Neuronal stem cell (in vitro differentiated cells): Measurements from ENCODE around the gene SYT1.

Source experiments
- DNase-seq: peaks from one replicate; pipeline ENCODE4 v3.0.0-alpha.2; 2013; ENCODE audit warnings: low spot score
- H2AFZ ChIP-seq: one replicate; pipeline ENCODE4 v1.6.1; 2013; ENCODE audit warnings: mild to moderate bottlenecking, low read length, inconsistent platforms
- H2AK5ac ChIP-seq: 2 replicates; pipeline ENCODE4 v1.6.1; 2013; ENCODE audit warnings: low read depth, mild to moderate bottlenecking, inconsistent platforms, low read length, moderate library complexity, mixed read lengths
- H2BK120ac ChIP-seq: 2 replicates; pipeline ENCODE4 v1.6.1; 2013; ENCODE audit warnings: low read depth, mild to moderate bottlenecking, inconsistent platforms, low read length, moderate library complexity, mixed read lengths
- H2BK12ac ChIP-seq: one replicate; pipeline ENCODE4 v1.6.1; 2013; ENCODE audit warnings: low read length, inconsistent platforms
- H2BK15ac ChIP-seq: 2 replicates; pipeline ENCODE4 v1.6.1; 2013; ENCODE audit warnings: mild to moderate bottlenecking, low read length, inconsistent platforms, mixed read lengths
- H2BK5ac ChIP-seq: one replicate; pipeline ENCODE4 v1.6.1; 2013; ENCODE audit warnings: inconsistent platforms, mild to moderate bottlenecking, low read length, moderate library complexity
- H3K14ac ChIP-seq: one replicate; pipeline ENCODE4 v1.6.1; 2013; ENCODE audit warnings: low read length, inconsistent platforms
- H3K18ac ChIP-seq: 2 replicates; pipeline ENCODE4 v1.6.1; 2013; ENCODE audit warnings: low read length, inconsistent platforms
- H3K23ac ChIP-seq: 2 replicates; pipeline ENCODE4 v1.6.1; 2013; ENCODE audit warnings: low read depth, mild to moderate bottlenecking, mixed read lengths, low read length, inconsistent platforms; ENCODE audit not compliant: poor library complexity
- H3K27ac ChIP-seq: replicated peaks from 3 replicates; pipeline ENCODE4 v1.5.1; 2013; ENCODE audit warnings: low read length, inconsistent platforms
- H3K27me3 ChIP-seq, 3 experiments: 2 replicates each; pipeline ENCODE4 v1.6.1; 2013; ENCODE audit warnings: low read length in 3 of 3, mild to moderate bottlenecking in 2 of 3, inconsistent platforms in 1 of 3, low read depth in 1 of 3, mixed read lengths in 1 of 3, moderate library complexity in 1 of 3; ENCODE audit not compliant: control insufficient read depth in 3 of 3, insufficient read depth in 3 of 3
- H3K36me3 ChIP-seq, 2 donors: replicated peaks in 1 of 2; 2 replicates each; pipeline ENCODE4 v1.6.1; 2013; ENCODE audit warnings: low read length in 2 of 2; ENCODE audit not compliant: control insufficient read depth in 2 of 2, insufficient read depth in 2 of 2
- H3K4ac ChIP-seq: 2 replicates; pipeline ENCODE4 v1.6.1; 2013; ENCODE audit warnings: inconsistent platforms, mild to moderate bottlenecking, low read length, moderate library complexity
- H3K4me1 ChIP-seq, 2 donors: 1 replicate in 1 of 2; 2 replicates in 1 of 2; pipeline ENCODE4 v1.6.1; 2013; ENCODE audit warnings: low read length in 2 of 2, low read depth in 1 of 2; ENCODE audit not compliant: control insufficient read depth in 2 of 2, insufficient read depth in 1 of 2
- H3K4me2 ChIP-seq: one replicate; pipeline ENCODE4 v1.6.1; 2013; ENCODE audit warnings: mild to moderate bottlenecking, low read length, inconsistent platforms; ENCODE audit not compliant: insufficient read depth, poor library complexity, severe bottlenecking
- H3K4me3 ChIP-seq, 2 donors: 2 replicates each; pipeline ENCODE4 v1.5.1; 2013; ENCODE audit warnings: low read length in 2 of 2, mild to moderate bottlenecking in 2 of 2, inconsistent platforms in 1 of 2, moderate library complexity in 1 of 2
- H3K79me1 ChIP-seq: one replicate; pipeline ENCODE4 v1.6.1; 2013; ENCODE audit warnings: low read depth, mild to moderate bottlenecking, inconsistent platforms, low read length, moderate library complexity
- H3K9ac ChIP-seq: one replicate; pipeline ENCODE4 v1.6.1; 2013; ENCODE audit warnings: mild to moderate bottlenecking, low read depth, low read length, inconsistent platforms; ENCODE audit not compliant: poor library complexity
- H3K9me3 ChIP-seq, 2 donors: replicated peaks in 1 of 2; 2 replicates each; pipeline versions ENCODE3 to v1.6.1; 2013; ENCODE audit warnings: low read length in 2 of 2, mild to moderate bottlenecking in 2 of 2, inconsistent platforms in 1 of 2, low read depth in 1 of 2, mixed read lengths in 1 of 2, moderate library complexity in 1 of 2; ENCODE audit not compliant: control insufficient read depth in 2 of 2, insufficient read depth in 1 of 2
- H4K8ac ChIP-seq: one replicate; pipeline ENCODE4 v1.6.1; 2013; ENCODE audit warnings: low read depth, mild to moderate bottlenecking, inconsistent platforms, low read length, moderate library complexity
- H4K91ac ChIP-seq: one replicate; pipeline ENCODE4 v1.6.1; 2013; ENCODE audit warnings: low read length, low read depth, mild to moderate bottlenecking, inconsistent platforms; ENCODE audit not compliant: poor library complexity
- WGBS, 2 donors: extraction: QIAGEN DNeasy Blood & Tissue Kit; methylation state at CpG; one replicate each; pipeline ENCODE4 v1.1.7; 2013; ENCODE audit warnings: missing lambda C conversion rate in 2 of 2, mixed read lengths in 1 of 2; ENCODE audit not compliant: insufficient read length in 2 of 2, insufficient replicate concordance in 1 of 2; ENCODE audit errors: extremely low coverage in 2 of 2; 5-methylcytosine and 5-hydroxymethylcytosine counted together

Gene SYT1

GRCh38 chr12:78970041-78970440 is 105.5 kb downstream of the SYT1 start:
- H3K79me1 ChIP-seq, result no peaks in the 10 kb centered on the region

GRCh38 chr12:78977304-78977867 is 112.8 kb downstream of the SYT1 start:
- DNase-seq, result no peak
- H4K8ac ChIP-seq, result no peak overlapping the region
- H3K14ac ChIP-seq, result no peak overlapping the region
- H3K4me3 ChIP-seq, result no peak overlapping the region
- no CpG with 5 or more reads among the region's 3 CpGs for WGBS, 2 donors
- no peaks in the 10 kb centered on the region for H3K27me3 ChIP-seq
- H3K79me1 ChIP-seq, result no peaks in the 10 kb centered on the region
- H2BK12ac ChIP-seq, result no peak overlapping the region
- H3K4me1 ChIP-seq, result no peaks in the 10 kb centered on the region
- H3K27ac ChIP-seq, result no peak overlapping the region
- no peak overlapping the region for H2BK5ac ChIP-seq
- no peak overlapping the region for H3K4ac ChIP-seq
- H3K4me2 ChIP-seq, result no peak overlapping the region
- peaks cover 0 to 16% of the 10 kb centered on the region in 2 donors for H3K36me3 ChIP-seq
- H3K23ac ChIP-seq, result no peak overlapping the region
- H4K91ac ChIP-seq, result no peak overlapping the region
- no peak overlapping the region for H2AK5ac ChIP-seq
- H3K9me3 ChIP-seq, result no peaks in the 10 kb centered on the region
- H2BK120ac ChIP-seq, result no peak overlapping the region
- H2BK15ac ChIP-seq, result no peak overlapping the region
- no peak overlapping the region for H3K9ac ChIP-seq
- peak overlapping the region; percentile 1 for H2AFZ ChIP-seq
- no peak overlapping the region for H3K18ac ChIP-seq

More at GRCh38 chr12:78970041-78970440, 105.5 kb downstream of the SYT1 start:
- H2AFZ ChIP-seq, result no peak overlapping the region
- no peaks in the 10 kb centered on the region for H3K36me3 ChIP-seq
- no peak overlapping the region for H3K14ac ChIP-seq
- no peak overlapping the region for H2BK5ac ChIP-seq
- H2BK12ac ChIP-seq, result no peak overlapping the region
- H4K91ac ChIP-seq, result no peak overlapping the region
- H3K4me2 ChIP-seq, result no peak overlapping the region
- H3K9ac ChIP-seq, result no peak overlapping the region
- no peaks in the 10 kb centered on the region for H3K9me3 ChIP-seq
- H3K4me1 ChIP-seq, result no peaks in the 10 kb centered on the region
- no peak overlapping the region for H3K4me3 ChIP-seq
- no peak overlapping the region for H3K4ac ChIP-seq
- H2BK120ac ChIP-seq, result no peak overlapping the region
- H3K27me3 ChIP-seq, result no peaks in the 10 kb centered on the region
- no peak overlapping the region for H3K18ac ChIP-seq
- no peak for DNase-seq
- no peak overlapping the region for H3K27ac ChIP-seq
- H2BK15ac ChIP-seq, result no peak overlapping the region
- H4K8ac ChIP-seq, result no peak overlapping the region
- no peak overlapping the region for H2AK5ac ChIP-seq
- no peak overlapping the region for H3K23ac ChIP-seq

- Histone ChIP-seq H3K4me2 (no peak overlapping the region), H2BK15ac (no peak overlapping the region), H3K23ac (no peak overlapping the region), H3K9me3 (peaks cover 0 to 4% of the 10 kb centered on the region in 2 donors), H3K14ac (no peak overlapping the region), H4K91ac (no peak overlapping the region), H3K4me1 (peaks cover 2 to 5% of the 10 kb centered on the region in 2 donors), H3K27me3 (no peaks in the 10 kb centered on the region), H3K27ac (no peak overlapping the region), H2BK120ac (no peak overlapping the region), H2AK5ac (no peak overlapping the region), H4K8ac (no peak overlapping the region), H3K79me1 (peaks cover 1% of the 10 kb centered on the region), H3K9ac (no peak overlapping the region), H3K4me3 (no peak overlapping the region), H3K36me3 (peaks cover 0 to 2% of the 10 kb centered on the region in 2 donors), H2BK5ac (no peak overlapping the region), H3K4ac (no peak overlapping the region), H2BK12ac (no peak overlapping the region), H2AFZ (no peak overlapping the region), H3K18ac (no peak overlapping the region)
- no peak for DNase-seq
- no CpG with 5 or more reads among the region's 9 CpGs for WGBS, 2 donors
Measured at GRCh38 chr12:78994168-78994791, 129.7 kb downstream of the SYT1 start.

- Histone ChIP-seq H3K27me3 (no peaks in the 10 kb centered on the region), H3K36me3 (peaks cover 0 to 2% of the 10 kb centered on the region in 2 donors), H3K14ac (no peak overlapping the region), H2AFZ (no peak overlapping the region), H3K4me1 (peaks cover 0 to 5% of the 10 kb centered on the region in 2 donors), H2AK5ac (no peak overlapping the region), H3K9ac (no peak overlapping the region), H3K79me1 (peaks cover 1% of the 10 kb centered on the region), H4K91ac (no peak overlapping the region), H3K9me3 (peaks cover 0 to 4% of the 10 kb centered on the region in 2 donors), H3K4ac (no peak overlapping the region), H4K8ac (no peak overlapping the region), H3K18ac (no peak overlapping the region), H3K4me2 (no peak overlapping the region), H2BK15ac (no peak overlapping the region), H2BK120ac (no peak overlapping the region), H3K23ac (no peak overlapping the region), H2BK5ac (no peak overlapping the region), H3K27ac (no peak overlapping the region), H2BK12ac (no peak overlapping the region), H3K4me3 (no peak overlapping the region)
- no peak for DNase-seq
- no CpG with 5 or more reads among the region's 1 CpG for WGBS, 2 donors
Measured at GRCh38 chr12:79000501-79000900, 135.9 kb downstream of the SYT1 start.
